Type B pancreatic cell (in vitro differentiated cells): ENCODE data around the gene CSNK1D. TPM values are rescaled to one million over a fixed set of nuclear protein-coding genes. Genes with fewer than 3 reads are reported as not detected.

Experiments
- DNase-seq: peaks from one replicate; pipeline ENCODE4 v3.0.0; 2021; ENCODE audit warnings: mixed read lengths; ENCODE audit not compliant: unreplicated experiment; ENCODE audit errors: extremely low spot score
- H3K27ac Mint-ChIP-seq: 2 replicates; pipeline ENCODE4 v1.8.0; 2021; ENCODE audit warnings: mild to moderate bottlenecking, mixed read lengths
- H3K27me3 Mint-ChIP-seq: 2 replicates; pipeline ENCODE4 v1.8.0; 2021; ENCODE audit warnings: mixed read lengths
- H3K36me3 Mint-ChIP-seq: 2 replicates; pipeline ENCODE4 v1.8.0; 2021; ENCODE audit warnings: mixed read lengths
- H3K4me1 Mint-ChIP-seq: one replicate; pipeline ENCODE4 v1.8.0; 2021; ENCODE audit warnings: mixed read lengths; ENCODE audit not compliant: unreplicated experiment
- H3K4me3 Mint-ChIP-seq: 2 replicates; pipeline ENCODE4 v1.8.0; 2021; ENCODE audit warnings: mild to moderate bottlenecking, mixed read lengths
- H3K9me3 Mint-ChIP-seq: 2 replicates; pipeline ENCODE4 v1.8.0; 2021; ENCODE audit warnings: mixed read lengths
- total RNA-seq: library from RNA; stranded (reverse); gene quantifications from 2 replicates; pipeline ENCODE4 v1.2.1, GENCODE V29; 2021; ENCODE audit warnings: low replicate concordance
- TF ChIP-seq, protein P1 (sequence below): fragments of 200-600 bp; sonication (generic); conservative IDR thresholded peaks from 2 replicates; pipeline ENCODE4 v1.5.0; 2021; ENCODE audit warnings: antibody characterized with exemption, mild to moderate bottlenecking

CSNK1D gene
- total RNA-seq, 1 donor from 2014 or later: 176 TPM

- no peaks in the 10 kb centered on the region for H3K36me3 Mint-ChIP-seq
- TF ChIP-seq, protein P1, sequence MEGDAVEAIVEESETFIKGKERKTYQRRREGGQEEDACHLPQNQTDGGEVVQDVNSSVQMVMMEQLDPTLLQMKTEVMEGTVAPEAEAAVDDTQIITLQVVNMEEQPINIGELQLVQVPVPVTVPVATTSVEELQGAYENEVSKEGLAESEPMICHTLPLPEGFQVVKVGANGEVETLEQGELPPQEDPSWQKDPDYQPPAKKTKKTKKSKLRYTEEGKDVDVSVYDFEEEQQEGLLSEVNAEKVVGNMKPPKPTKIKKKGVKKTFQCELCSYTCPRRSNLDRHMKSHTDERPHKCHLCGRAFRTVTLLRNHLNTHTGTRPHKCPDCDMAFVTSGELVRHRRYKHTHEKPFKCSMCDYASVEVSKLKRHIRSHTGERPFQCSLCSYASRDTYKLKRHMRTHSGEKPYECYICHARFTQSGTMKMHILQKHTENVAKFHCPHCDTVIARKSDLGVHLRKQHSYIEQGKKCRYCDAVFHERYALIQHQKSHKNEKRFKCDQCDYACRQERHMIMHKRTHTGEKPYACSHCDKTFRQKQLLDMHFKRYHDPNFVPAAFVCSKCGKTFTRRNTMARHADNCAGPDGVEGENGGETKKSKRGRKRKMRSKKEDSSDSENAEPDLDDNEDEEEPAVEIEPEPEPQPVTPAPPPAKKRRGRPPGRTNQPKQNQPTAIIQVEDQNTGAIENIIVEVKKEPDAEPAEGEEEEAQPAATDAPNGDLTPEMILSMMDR: no peak
- H3K27ac Mint-ChIP-seq: peak overlapping the region; percentile 75
- H3K4me1 Mint-ChIP-seq: peaks cover 19% of the 10 kb centered on the region
- no peak for DNase-seq
- no peaks in the 10 kb centered on the region for H3K9me3 Mint-ChIP-seq
- no peaks in the 10 kb centered on the region for H3K27me3 Mint-ChIP-seq
- peak overlapping the region; percentile 52 for H3K4me3 Mint-ChIP-seq
Measured at GRCh38 chr17:82297714-82298537, 24.4 kb upstream of the CSNK1D start.

- H3K9me3 Mint-ChIP-seq: no peaks in the 10 kb centered on the region
- TF ChIP-seq, protein P1: no peak
- no peak for DNase-seq
- no peak overlapping the region for H3K4me3 Mint-ChIP-seq
- H3K4me1 Mint-ChIP-seq: peaks cover 19% of the 10 kb centered on the region
- H3K36me3 Mint-ChIP-seq: no peaks in the 10 kb centered on the region
- H3K27me3 Mint-ChIP-seq: no peaks in the 10 kb centered on the region
- H3K27ac Mint-ChIP-seq: peak overlapping the region; percentile 75
Measured at GRCh38 chr17:82297280-82297713, 23.8 kb upstream of the CSNK1D start.

DNA sequence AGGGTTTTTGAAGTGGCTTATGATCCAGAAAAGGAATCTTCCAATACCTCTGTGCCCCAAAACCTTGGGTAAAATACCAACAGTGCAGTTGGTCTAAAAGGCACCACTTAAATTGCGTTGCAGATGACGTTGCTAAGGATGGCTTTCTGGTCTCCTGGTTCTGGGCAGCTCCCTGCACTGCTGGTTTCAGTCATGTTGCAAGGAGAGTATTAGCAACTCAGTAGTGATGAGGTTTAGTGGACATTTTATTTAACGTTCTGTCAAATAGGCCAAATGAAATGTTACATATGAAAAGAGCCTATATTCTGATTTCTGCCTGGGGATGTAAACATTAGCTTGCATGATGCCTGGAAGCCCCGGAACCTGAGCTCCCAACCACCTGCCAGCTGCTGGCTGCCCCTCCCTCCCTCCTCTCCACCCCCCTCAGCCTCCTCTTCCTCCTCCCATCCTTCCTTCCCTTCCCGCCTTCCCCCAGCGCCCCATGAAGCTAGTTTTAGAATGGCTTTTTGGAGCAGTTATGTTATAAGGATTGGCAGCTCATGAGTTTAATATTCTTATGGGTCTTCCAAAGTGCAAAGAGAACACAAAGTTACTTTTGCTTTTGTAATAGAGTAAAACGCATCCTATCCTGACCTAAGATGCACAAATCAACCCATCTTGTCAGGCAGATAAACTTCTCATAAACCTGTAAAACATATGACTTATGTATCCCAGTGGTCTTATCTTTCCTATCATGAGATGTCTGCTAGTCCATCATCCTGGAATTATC, 23.2 kb upstream of the CSNK1D start:
- no peak overlapping the region for H3K4me3 Mint-ChIP-seq
- H3K9me3 Mint-ChIP-seq: no peaks in the 10 kb centered on the region
- TF ChIP-seq, protein P1: no peak
- H3K4me1 Mint-ChIP-seq: peaks cover 19% of the 10 kb centered on the region
- peak overlapping the region; percentile 75 for H3K27ac Mint-ChIP-seq
- no peaks in the 10 kb centered on the region for H3K36me3 Mint-ChIP-seq
- H3K27me3 Mint-ChIP-seq: no peaks in the 10 kb centered on the region
- no peak for DNase-seq

DNA sequence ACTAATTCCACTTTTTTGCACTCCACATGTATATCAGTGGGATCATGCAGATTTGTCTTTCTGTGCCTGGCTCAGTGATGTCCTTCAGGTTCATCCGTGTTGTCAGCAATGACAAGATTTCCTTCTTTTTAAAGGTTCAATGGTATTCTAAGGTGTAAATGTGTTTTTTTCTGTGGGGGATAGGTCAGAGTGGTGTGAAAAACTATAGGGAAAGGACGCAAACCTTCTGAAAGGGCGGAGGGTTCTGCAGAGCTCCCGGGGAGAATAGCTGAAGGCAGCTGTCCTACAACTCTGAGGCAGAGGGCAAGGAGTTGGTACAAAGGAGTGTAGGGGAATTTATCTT, 21.9 kb upstream of the CSNK1D start:
- Mint-ChIP-seq H3K36me3 (no peaks in the 10 kb centered on the region), H3K27ac (peak overlapping the region; percentile 42), H3K4me3 (peak overlapping the region; percentile 29), H3K27me3 (no peaks in the 10 kb centered on the region), H3K9me3 (no peaks in the 10 kb centered on the region), H3K4me1 (peaks cover 20% of the 10 kb centered on the region)
- TF ChIP-seq, protein P1: no peak
- DNase-seq: no peak

GRCh38 chr17:82294064-82294773, 20.7 kb upstream of the CSNK1D start:
- H3K27me3 Mint-ChIP-seq: no peaks in the 10 kb centered on the region
- no peaks in the 10 kb centered on the region for H3K9me3 Mint-ChIP-seq
- peaks cover 26% of the 10 kb centered on the region for H3K4me1 Mint-ChIP-seq
- DNase-seq: no peak
- peak overlapping the region; percentile 70 for H3K27ac Mint-ChIP-seq
- peak overlapping the region; percentile 75 for H3K4me3 Mint-ChIP-seq
- TF ChIP-seq, protein P1: no peak
- no peaks in the 10 kb centered on the region for H3K36me3 Mint-ChIP-seq
